K562 (cell line): ENCODE measurements around the gene HSD17B12. TPM values are rescaled to one million over a fixed set of nuclear protein-coding genes. Genes with fewer than 3 reads are reported as not detected.

Source experiments
- CHD2 ChIP-seq: IDR thresholded peaks from 2 replicates; pipeline ENCODE4 v1.6.1; 2011; ENCODE audit warnings: low read depth, low read length
- CXXC5 ChIP-seq: fragments of 250-450 bp; sonication (Bioruptor Pico); IDR thresholded peaks from 2 replicates; pipeline ENCODE4 v1.8.0; 2022; ENCODE audit warnings: inconsistent platforms, mild to moderate bottlenecking, moderate library complexity
- GABPB2 ChIP-seq: fragments of 250-450 bp; sonication (Bioruptor Pico); conservative IDR thresholded peaks from 2 replicates; pipeline ENCODE4 v1.5.1; 2021; ENCODE audit warnings: mild to moderate bottlenecking
- KHSRP ChIP-seq: fragments of 450-650 bp; IDR thresholded peaks from 2 replicates; pipeline ENCODE4 v1.6.1; 2017
- L3MBTL2 ChIP-seq: fragments of 450-650 bp; IDR thresholded peaks from 2 replicates; pipeline ENCODE4 v1.6.1; 2016; ENCODE audit warnings: mild to moderate bottlenecking, moderate library complexity
- MAFK ChIP-seq: IDR thresholded peaks from 2 replicates; pipeline ENCODE4 v1.6.1; 2011; ENCODE audit warnings: low read length, improper control_type of control experiment
- MAZ ChIP-seq, 2 experiments: fragments of 450-650 bp in 1 of 2; sonication (generic) in 1 of 2; formaldehyde crosslinking; IDR thresholded peaks in 1 of 2; conservative IDR thresholded peaks in 1 of 2; 2 replicates each; pipeline versions ENCODE4 v1.4.0 to v1.5.0; 2020; ENCODE audit warnings: mild to moderate bottlenecking in 1 of 2, missing genetic modification reagents in 1 of 2
- NFYB ChIP-seq: IDR thresholded peaks from 2 replicates; pipeline ENCODE4 v1.6.1; 2011; ENCODE audit warnings: mild to moderate bottlenecking, moderate library complexity; ENCODE audit not compliant: insufficient read length; ENCODE audit errors: extremely low read depth
- PHF20 ChIP-seq: fragments of 450-650 bp; IDR thresholded peaks from 2 replicates; pipeline ENCODE4 v1.6.1; 2018; ENCODE audit not compliant: partially characterized antibody
- SOX6 ChIP-seq: fragments of 450-650 bp; IDR thresholded peaks from 2 replicates; pipeline ENCODE4 v1.6.1; 2014; ENCODE audit warnings: mild to moderate bottlenecking
- SP2 ChIP-seq: IDR thresholded peaks from 2 replicates; pipeline ENCODE4 v1.6.1; 2011; ENCODE audit warnings: mild to moderate bottlenecking, low read depth, low read length, moderate library complexity; ENCODE audit not compliant: poor library complexity, severe bottlenecking; ENCODE audit errors: extremely low read depth
- TAL1 ChIP-seq: fragments of 450-650 bp; IDR thresholded peaks from 2 replicates; pipeline ENCODE4 v1.6.1; 2016; ENCODE audit warnings: mild to moderate bottlenecking
- TCF7 ChIP-seq: sonication (generic); IDR thresholded peaks from 2 replicates; pipeline ENCODE4 v1.6.1; 2016; ENCODE audit warnings: antibody characterized with exemption, borderline replicate concordance
- TSC22D4 ChIP-seq: fragments of 450-650 bp; IDR thresholded peaks from 2 replicates; pipeline ENCODE4 v1.6.1; 2016; ENCODE audit warnings: missing genetic modification characterization, missing biosample characterization, control low read depth
- YY1 ChIP-seq, 3 experiments: IDR thresholded peaks; 2 replicates each; pipeline ENCODE4 v1.6.1; 2011; ENCODE audit warnings: low read length in 2 of 3, mild to moderate bottlenecking in 2 of 3, moderate library complexity in 2 of 3, borderline replicate concordance in 1 of 3, control low read depth in 1 of 3, low read depth in 1 of 3; ENCODE audit not compliant: insufficient read depth in 3 of 3, insufficient replicate concordance in 2 of 3, control insufficient read depth in 1 of 3, insufficient read length in 1 of 3; ENCODE audit errors: extremely low read depth in 1 of 3
- ZNF24 ChIP-seq: fragments of 450-650 bp; IDR thresholded peaks from 2 replicates; pipeline ENCODE4 v1.6.1; 2016
- ZNF408 ChIP-seq: fragments of 250-450 bp; sonication (Bioruptor Pico); IDR thresholded peaks from 2 replicates; pipeline ENCODE4 v1.4.0; 2020; ENCODE audit warnings: low read depth, mild to moderate bottlenecking, moderate library complexity
- ZNF707 ChIP-seq: fragments of 250-450 bp; sonication (Bioruptor Pico); conservative IDR thresholded peaks from 2 replicates; pipeline ENCODE4 v1.8.0; 2022; ENCODE audit warnings: inconsistent platforms, mild to moderate bottlenecking, moderate library complexity
- polyA plus RNA-seq, 8 experiments: library from polyadenylated mRNA; depleted of rRNA in 4 of 8; stranded (reverse) in 5 of 8; unstranded in 3 of 8; fragments of >200 nt; fragmentation: Nextera tagmentation in 2 of 8; fragmentation: Illumina TruSeq in 1 of 8; extraction: Ambion mirVana in 2 of 8; extraction: Trizol in 1 of 8; gene quantifications; 2 replicates each; pipeline versions ENCODE4 v1.2.1 to v1.2.3, GENCODE V29; 2011 to 2014; ENCODE audit warnings: inconsistent platforms in 1 of 8, missing spikeins in 1 of 8
- total RNA-seq, 7 experiments: library from RNA; depleted of rRNA in 6 of 7; stranded (reverse); fragments of >200 nt in 6 of 7; fragmentation: Illumina TruSeq in 2 of 7; extraction: Trizol in 2 of 7; gene quantifications; 2 replicates each; pipeline versions ENCODE4 v1.2.1 to v1.2.3, GENCODE V29; 2011 to 2021; ENCODE audit warnings: low replicate concordance in 1 of 7
- TF ChIP-seq, protein P1 (sequence below): fragments of 250-450 bp; sonication (Bioruptor Pico); IDR thresholded peaks from 2 replicates; pipeline ENCODE4 v1.8.0; 2021; ENCODE audit warnings: borderline replicate concordance, mild to moderate bottlenecking, moderate library complexity; ENCODE audit not compliant: poor library complexity, severe bottlenecking
- TF ChIP-seq, protein P2 (sequence below): fragments of 450-650 bp; IDR thresholded peaks from 2 replicates; pipeline ENCODE4 v1.7.1; 2018; ENCODE audit warnings: mild to moderate bottlenecking, low read depth; ENCODE audit not compliant: partially characterized antibody
- TF ChIP-seq, protein P3 (sequence below), 2 experiments: fragments of 450-650 bp in 1 of 2; IDR thresholded peaks; 2 replicates each; pipeline ENCODE4 v1.6.1; 2011 to 2017; ENCODE audit warnings: low read depth in 2 of 2, antibody characterized with exemption in 1 of 2, borderline replicate concordance in 1 of 2, low read length in 1 of 2, mild to moderate bottlenecking in 1 of 2, mixed read lengths in 1 of 2; ENCODE audit not compliant: control insufficient read depth in 1 of 2

Gene HSD17B12
- total and polyA plus RNA-seq, 9 of the 15 experiments (the other 6 are each of a cell fraction or from before 2014, with no cell fraction given): 9.1 to 34.5 (median 23.3) TPM

- peak; percentile 28; the same call in 1 of the 2 replicates for TF ChIP-seq L3MBTL2
- no peak for TF ChIP-seq PHF20
- TF ChIP-seq SOX6: peak; percentile 97
- no peak for TF ChIP-seq YY1 (IDR thresholded peaks at IDR 0.05; ENCODE audit: borderline replicate concordance in 1 of 3, control insufficient read depth in 1 of 3, extremely low read depth in 1 of 3, insufficient read depth in 3 of 3, insufficient read length in 1 of 3, insufficient replicate concordance in 2 of 3, low read depth in 1 of 3, low read length in 2 of 3)
- TF ChIP-seq MAFK: no peak
- no peak for TF ChIP-seq TSC22D4 (tag)
- no peak for TF ChIP-seq GABPB2
- peak; percentile 74 for TF ChIP-seq CXXC5 (CRISPR knock-in tag)
- no peak for TF ChIP-seq ZNF707 (CRISPR knock-in tag)
- no peak for TF ChIP-seq CHD2
- TF ChIP-seq ZNF408 (CRISPR knock-in tag): no peak
- TF ChIP-seq, protein P1, sequence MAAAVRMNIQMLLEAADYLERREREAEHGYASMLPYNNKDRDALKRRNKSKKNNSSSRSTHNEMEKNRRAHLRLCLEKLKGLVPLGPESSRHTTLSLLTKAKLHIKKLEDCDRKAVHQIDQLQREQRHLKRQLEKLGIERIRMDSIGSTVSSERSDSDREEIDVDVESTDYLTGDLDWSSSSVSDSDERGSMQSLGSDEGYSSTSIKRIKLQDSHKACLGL (CRISPR knock-in tag): no peak
- peak; percentile 89 for TF ChIP-seq TAL1
- TF ChIP-seq TCF7: no peak
- no peak for TF ChIP-seq SP2
- TF ChIP-seq MAZ (CRISPR knock-in tag; conservative IDR thresholded peaks at IDR 0.05 in 1 of 2, IDR thresholded peaks at IDR 0.05 in 1 of 2): no peak
- no peak for TF ChIP-seq ZNF24
- TF ChIP-seq NFYB: no peak
- TF ChIP-seq, protein P2, sequence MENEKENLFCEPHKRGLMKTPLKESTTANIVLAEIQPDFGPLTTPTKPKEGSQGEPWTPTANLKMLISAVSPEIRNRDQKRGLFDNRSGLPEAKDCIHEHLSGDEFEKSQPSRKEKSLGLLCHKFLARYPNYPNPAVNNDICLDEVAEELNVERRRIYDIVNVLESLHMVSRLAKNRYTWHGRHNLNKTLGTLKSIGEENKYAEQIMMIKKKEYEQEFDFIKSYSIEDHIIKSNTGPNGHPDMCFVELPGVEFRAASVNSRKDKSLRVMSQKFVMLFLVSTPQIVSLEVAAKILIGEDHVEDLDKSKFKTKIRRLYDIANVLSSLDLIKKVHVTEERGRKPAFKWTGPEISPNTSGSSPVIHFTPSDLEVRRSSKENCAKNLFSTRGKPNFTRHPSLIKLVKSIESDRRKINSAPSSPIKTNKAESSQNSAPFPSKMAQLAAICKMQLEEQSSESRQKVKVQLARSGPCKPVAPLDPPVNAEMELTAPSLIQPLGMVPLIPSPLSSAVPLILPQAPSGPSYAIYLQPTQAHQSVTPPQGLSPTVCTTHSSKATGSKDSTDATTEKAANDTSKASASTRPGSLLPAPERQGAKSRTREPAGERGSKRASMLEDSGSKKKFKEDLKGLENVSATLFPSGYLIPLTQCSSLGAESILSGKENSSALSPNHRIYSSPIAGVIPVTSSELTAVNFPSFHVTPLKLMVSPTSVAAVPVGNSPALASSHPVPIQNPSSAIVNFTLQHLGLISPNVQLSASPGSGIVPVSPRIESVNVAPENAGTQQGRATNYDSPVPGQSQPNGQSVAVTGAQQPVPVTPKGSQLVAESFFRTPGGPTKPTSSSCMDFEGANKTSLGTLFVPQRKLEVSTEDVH: no peak
- TF ChIP-seq KHSRP: no peak
- TF ChIP-seq, protein P3, sequence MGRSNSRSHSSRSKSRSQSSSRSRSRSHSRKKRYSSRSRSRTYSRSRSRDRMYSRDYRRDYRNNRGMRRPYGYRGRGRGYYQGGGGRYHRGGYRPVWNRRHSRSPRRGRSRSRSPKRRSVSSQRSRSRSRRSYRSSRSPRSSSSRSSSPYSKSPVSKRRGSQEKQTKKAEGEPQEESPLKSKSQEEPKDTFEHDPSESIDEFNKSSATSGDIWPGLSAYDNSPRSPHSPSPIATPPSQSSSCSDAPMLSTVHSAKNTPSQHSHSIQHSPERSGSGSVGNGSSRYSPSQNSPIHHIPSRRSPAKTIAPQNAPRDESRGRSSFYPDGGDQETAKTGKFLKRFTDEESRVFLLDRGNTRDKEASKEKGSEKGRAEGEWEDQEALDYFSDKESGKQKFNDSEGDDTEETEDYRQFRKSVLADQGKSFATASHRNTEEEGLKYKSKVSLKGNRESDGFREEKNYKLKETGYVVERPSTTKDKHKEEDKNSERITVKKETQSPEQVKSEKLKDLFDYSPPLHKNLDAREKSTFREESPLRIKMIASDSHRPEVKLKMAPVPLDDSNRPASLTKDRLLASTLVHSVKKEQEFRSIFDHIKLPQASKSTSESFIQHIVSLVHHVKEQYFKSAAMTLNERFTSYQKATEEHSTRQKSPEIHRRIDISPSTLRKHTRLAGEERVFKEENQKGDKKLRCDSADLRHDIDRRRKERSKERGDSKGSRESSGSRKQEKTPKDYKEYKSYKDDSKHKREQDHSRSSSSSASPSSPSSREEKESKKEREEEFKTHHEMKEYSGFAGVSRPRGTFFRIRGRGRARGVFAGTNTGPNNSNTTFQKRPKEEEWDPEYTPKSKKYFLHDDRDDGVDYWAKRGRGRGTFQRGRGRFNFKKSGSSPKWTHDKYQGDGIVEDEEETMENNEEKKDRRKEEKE (IDR thresholded peaks at IDR 0.05; ENCODE audit: borderline replicate concordance in 1 of 2, control insufficient read depth in 1 of 2, low read depth in 2 of 2, low read length in 1 of 2): no peak
These were observed 13.2 kb downstream of the HSD17B12 start (continued) for GRCh38 chr11:43693731-43694130.
